Neural progenitor cell (in vitro differentiated cells): Measurements from ENCODE around the gene OR52E6.

ENCODE experiments used
- EZH2 ChIP-seq: fragments of 200-600 bp; sonication (generic); IDR thresholded peaks from 2 replicates; pipeline ENCODE4 v1.6.1; 2017; ENCODE audit warnings: antibody characterized with exemption, mild to moderate bottlenecking, moderate library complexity
- TF ChIP-seq, protein P1 (sequence below): fragments of 200-600 bp; sonication (generic); IDR thresholded peaks from 2 replicates; pipeline ENCODE4 v1.5.1; 2017; ENCODE audit warnings: antibody characterized with exemption, mild to moderate bottlenecking

GRCh38 chr11:5809905-5810795 lies 31.5 kb downstream of the OR52E6 start:
- no peak for TF ChIP-seq EZH2
- TF ChIP-seq, protein P1, sequence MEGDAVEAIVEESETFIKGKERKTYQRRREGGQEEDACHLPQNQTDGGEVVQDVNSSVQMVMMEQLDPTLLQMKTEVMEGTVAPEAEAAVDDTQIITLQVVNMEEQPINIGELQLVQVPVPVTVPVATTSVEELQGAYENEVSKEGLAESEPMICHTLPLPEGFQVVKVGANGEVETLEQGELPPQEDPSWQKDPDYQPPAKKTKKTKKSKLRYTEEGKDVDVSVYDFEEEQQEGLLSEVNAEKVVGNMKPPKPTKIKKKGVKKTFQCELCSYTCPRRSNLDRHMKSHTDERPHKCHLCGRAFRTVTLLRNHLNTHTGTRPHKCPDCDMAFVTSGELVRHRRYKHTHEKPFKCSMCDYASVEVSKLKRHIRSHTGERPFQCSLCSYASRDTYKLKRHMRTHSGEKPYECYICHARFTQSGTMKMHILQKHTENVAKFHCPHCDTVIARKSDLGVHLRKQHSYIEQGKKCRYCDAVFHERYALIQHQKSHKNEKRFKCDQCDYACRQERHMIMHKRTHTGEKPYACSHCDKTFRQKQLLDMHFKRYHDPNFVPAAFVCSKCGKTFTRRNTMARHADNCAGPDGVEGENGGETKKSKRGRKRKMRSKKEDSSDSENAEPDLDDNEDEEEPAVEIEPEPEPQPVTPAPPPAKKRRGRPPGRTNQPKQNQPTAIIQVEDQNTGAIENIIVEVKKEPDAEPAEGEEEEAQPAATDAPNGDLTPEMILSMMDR: no peak
